NCI-H82 treated with DMSO at 0.1 percent for 48 hours (cell line): ENCODE data around the gene PRRC2C.
"Not testable (repeated sequence)": the region's sequence is repeated elsewhere in the genome, so short reads cannot be mapped to it uniquely, and the experiment has no call there.

Source experiments
- DNase-seq: peaks from one replicate; lab custom pipeline; 2025; ENCODE audit not compliant: unreplicated experiment; lab: John Stamatoyannopoulos, UW

Gene PRRC2C

GRCh38 chr1:171581766-171582165 lies 96.4 kb downstream of the PRRC2C start:
- no peak for DNase-seq

GRCh38 chr1:171582589-171582988 lies 97.3 kb downstream of the PRRC2C start:
- DNase-seq: no peak

DNA sequence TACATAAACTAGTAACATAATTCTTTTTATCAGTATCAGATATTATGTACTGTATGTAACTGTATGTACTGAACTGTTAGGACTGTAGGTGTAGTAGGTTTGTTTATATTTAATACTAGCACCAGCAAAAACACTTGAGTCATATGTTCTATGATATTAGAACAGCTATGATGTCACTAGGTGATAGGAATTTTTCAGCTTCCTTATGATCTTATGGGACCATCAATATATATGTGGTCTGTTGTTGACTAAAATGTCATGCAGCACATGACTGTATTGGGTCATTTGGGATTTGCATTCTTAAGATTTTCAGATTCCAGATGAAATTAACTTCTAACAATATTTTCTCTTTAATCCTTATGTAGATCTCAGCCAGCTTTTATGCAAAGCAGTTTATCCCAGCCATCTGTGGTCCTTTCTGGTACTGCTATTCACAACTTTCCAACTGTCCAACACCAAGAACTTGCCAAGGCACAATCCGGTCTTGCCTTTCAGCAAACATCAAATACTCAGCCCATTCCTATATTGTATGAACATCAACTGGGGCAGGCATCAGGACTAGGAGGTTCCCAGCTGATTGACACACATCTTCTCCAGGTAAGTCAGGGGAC lies 98.4 kb downstream of the PRRC2C start:
- no peak for DNase-seq

DNA sequence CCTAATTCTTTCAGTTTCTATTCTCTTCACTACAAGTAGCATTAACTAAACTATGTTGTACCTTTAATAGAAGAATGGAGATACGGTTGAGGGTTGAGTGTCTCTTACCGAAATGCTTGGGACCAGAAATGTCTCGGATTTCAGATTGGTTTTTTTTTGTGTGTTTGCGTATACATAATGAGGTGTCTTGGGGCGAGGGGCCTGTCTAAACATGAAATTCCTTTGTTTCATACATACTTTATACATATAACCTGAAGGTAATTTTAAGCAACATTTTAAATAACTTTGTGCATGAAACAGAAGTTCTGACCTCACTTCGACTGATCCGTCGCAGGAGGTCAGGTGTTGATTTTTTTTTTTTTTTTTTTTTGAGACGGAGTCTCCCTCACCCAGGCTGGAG lies 100.4 kb downstream of the PRRC2C start:
- no peak for DNase-seq

GRCh38 chr1:171588230-171588629 lies 102.9 kb downstream of the PRRC2C start:
- no peak for DNase-seq

- DNase-seq: no peak
These were observed 104.7 kb downstream of the PRRC2C start for GRCh38 chr1:171590022-171590421.

DNA sequence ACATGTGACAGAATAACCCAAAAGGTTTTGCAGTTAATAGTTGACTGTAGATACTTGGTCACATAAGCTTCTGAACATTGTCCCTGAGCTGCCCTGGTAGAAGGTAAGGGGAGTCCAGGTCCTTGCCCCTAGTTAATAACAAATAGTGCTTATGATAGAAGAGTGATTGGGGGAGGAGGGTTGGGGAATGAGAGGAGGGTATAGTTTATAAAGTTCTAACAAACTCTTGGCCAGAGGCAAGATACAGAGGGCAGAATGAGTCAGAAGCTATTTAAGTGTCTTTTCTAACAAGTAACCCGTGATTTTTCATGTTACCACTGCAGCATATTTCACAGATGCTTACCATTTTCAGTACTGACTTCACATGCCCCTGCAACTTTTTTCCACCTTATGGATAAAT lies 110.0 kb downstream of the PRRC2C start:
- DNase-seq: no peak

- no peak for DNase-seq
These were observed 110.8 kb downstream of the PRRC2C start for GRCh38 chr1:171596119-171596518.

- DNase-seq: no peak
These were observed 111.4 kb downstream of the PRRC2C start for GRCh38 chr1:171596705-171597104.

GRCh38 chr1:171597203-171597602 lies 111.9 kb downstream of the PRRC2C start:
- no peak for DNase-seq

DNA sequence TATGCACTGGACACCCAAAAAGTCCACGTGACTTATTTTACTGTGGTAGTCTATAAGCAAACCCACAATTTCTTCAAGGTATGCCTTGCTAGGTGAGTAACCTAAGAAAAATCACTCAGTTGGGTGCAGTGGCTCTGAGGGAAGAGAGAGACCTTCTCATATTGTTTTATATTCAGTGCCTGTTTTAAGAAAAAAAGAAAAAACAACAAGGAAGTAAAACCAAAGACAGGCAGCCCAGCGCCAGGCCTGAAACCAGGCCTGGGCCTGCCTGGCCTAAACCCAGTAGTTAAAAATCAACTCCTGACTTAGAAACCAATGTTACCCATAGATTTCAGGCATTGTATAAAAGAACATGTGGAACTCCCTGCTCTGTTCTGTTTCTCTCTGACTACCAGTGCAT lies 115.0 kb downstream of the PRRC2C start:
- DNase-seq: not testable (repeated sequence)

DNA sequence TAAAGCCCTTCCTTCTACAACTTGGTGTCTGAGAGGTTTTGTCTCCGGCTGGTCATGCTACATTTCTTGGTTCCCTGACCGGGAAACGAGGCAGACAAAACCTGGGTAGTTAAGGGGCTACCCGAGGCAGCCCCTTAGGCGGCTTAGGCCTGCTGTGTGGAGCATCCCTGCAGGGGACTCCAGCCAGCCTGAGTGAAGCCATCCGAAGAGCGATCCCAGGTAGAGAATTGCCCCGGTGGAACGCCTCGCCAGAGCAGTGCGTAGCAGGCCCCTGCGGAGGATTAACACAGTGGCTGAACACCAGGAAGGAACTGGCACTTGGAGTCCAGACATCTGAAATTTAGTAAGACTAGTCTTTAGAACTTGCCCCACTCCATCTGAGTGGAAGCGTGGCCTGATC lies 115.5 kb downstream of the PRRC2C start:
- DNase-seq: no peak

- not testable (repeated sequence) for DNase-seq
These were observed 117.7 kb downstream of the PRRC2C start for GRCh38 chr1:171603042-171603441.

- no peak for DNase-seq
These were observed 121.1 kb downstream of the PRRC2C start for GRCh38 chr1:171606402-171606941.

DNA sequence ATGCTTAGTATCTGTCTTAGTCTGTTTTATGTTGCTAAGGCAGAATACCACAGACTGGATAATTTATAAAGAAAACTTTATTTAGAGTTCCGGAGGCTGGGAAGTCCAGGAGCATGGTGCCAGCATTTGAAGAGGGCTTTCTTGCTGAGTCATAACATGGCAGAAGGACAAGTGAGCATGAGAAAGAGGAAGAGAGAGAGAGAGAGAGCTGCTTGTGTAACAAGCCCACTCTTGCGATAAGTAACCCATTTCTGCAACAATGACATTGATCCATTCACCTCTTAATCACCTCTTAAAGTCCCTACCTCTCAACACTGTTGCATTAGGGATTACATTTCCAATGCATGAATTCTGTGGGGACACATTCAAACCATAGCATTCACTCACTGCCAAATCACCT lies 125.1 kb downstream of the PRRC2C start:
- DNase-seq: no peak

DNA sequence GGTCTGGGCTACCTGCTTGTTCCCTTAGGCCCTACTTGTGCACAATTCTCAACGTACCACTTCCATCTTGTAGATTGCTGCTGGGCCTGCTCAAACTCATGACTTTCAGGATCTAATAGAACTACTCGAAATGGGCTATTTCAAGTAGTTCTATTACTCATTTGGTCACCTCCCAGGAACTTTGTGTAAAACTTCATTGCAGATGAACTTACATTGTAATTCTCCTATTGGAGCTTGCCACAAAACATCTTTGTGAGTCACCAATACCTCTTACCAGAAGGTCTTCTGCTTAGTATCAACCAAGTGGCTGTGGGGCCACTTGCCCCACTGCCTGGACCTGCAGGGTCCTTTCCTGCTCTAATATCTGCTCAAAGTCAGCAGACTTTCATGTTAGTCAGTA lies 126.0 kb downstream of the PRRC2C start:
- DNase-seq: no peak

DNA sequence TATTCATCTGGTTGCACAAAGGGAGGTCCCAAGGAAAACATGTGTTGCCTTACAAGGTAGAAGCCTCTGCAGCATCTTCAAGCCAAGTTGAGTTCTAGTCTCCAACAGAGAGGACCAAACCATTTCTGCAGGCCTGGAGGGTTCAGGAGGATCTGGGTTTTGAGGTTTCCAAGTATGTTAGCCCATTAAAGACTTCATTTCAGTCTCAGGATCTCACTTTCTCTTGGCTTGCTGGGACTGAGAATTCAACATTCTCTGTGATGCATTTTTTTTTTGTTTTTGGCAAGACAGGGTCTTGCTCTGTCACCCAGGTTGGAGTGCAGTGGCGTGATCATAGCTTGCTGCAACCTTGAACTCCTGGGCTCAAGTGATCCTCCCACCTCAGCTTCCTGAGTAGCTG lies 128.0 kb downstream of the PRRC2C start:
- DNase-seq: no peak

GRCh38 chr1:171615122-171615906 lies 130.0 kb downstream of the PRRC2C start:
- not testable (repeated sequence) for DNase-seq

DNA sequence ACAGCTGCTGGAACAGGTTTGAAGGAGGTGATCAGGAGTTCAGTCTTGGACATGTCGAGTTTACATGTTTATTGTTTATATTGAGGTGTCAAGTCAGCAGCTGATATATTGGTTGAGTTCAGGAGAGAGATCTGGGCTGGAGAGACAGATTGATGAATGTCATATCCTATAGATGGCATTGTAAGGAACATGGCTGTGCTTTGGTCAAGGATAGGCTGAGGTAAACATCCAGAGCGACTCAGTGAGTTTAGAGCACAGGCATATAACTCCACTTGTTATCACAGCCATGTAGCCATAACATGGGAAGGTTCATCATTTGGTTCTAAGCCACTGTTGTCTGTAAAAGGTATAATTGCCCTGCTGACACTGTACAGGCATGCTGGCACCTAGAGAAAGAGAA lies 131.3 kb downstream of the PRRC2C start:
- no peak for DNase-seq

GRCh38 chr1:171622152-171622462 lies 136.8 kb downstream of the PRRC2C start, which contains the start of gene MYOCOS:
MYOCOS (plus strand) TSS chr1:171622243; CDS start chr1:171623884, 1,641 bp downstream.
- peak; percentile 73 for DNase-seq

GRCh38 chr1:171623651-171624331 lies 138.5 kb downstream of the PRRC2C start:
- peak; percentile 14 for DNase-seq

- DNase-seq: no peak
These were observed 139.9 kb downstream of the PRRC2C start for GRCh38 chr1:171625225-171625624.
